HG03103 (cell line): ENCODE results near the gene RASAL1.
"Not testable (repeated sequence)": the region's sequence is repeated elsewhere in the genome, so short reads cannot be mapped to it uniquely, and the experiment has no call there.

Source experiments
- ATAC-seq: cut with Tn5 transposase; IDR thresholded peaks from one replicate; pipeline ENCODE4 v1.9.1; 2021; ENCODE audit warnings: low read depth; ENCODE audit not compliant: unreplicated experiment

RASAL1 gene

DNA sequence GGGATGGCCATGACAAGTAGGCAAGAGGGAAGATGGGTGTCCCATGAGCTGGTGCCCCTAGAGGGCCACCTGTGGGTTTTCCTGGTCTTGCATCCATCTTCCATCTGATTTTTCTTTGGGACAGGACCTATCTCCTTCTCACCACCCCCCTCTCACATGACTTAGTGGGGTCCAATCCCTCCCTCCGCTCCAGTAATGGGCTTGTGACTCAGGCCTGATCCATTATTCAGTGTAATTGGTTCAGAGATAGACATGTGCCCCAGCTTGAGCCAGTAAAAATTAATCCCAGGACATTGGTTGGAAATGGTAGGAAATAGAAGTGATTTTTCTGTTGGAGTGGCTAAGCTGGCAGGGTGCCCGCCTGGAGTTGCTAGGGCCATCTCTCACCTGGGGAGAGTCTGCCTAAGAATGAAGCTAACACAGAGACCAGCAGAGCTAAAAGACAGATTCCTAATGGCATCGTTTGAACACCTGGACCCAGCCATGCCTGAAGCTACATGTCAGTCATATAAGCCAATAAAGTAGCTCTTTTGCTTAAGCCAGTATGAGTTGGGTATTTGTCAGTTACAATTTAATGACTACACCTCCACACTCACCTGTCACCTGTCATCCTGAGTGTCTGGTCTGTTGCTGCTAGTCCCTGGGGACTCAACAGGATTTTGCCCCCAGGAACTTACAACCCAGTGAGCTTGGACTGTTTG, 14.7 kb downstream of the RASAL1 start:
- no peak for ATAC-seq

DNA sequence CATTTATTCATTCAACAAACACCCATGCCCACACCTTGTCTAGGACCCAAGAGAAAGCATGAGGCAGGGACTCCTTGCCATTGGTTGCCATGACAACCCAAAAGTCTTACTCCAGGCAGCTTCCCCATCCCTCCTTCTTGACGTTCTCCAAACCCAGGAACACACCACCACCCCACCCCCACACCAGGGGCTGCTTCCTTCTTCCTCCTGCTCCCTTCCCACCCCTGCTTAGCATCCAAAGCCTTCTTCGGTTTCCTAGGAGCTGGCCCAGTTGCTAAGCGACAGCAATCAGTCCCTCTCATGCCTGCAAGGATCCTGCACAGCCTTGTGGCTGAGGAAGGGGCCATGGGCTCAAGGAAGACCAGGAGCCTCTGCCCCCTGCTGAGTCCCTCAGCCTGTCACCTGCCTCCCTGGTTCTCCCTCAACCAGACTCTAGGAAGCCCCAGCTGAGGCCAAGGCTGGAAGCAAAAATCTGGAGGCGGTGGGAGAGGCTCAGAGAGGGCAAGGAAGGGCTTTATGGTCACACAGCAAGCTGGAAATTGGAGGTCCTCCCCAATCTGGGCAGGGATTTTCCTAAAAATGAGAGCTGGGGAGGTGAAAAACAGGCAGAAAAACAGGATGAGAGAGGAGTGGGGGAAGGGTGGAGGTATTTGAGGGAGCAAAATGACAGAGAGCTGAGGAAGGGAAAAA, 15.4 kb downstream of the RASAL1 start:
- ATAC-seq: no peak

DNA sequence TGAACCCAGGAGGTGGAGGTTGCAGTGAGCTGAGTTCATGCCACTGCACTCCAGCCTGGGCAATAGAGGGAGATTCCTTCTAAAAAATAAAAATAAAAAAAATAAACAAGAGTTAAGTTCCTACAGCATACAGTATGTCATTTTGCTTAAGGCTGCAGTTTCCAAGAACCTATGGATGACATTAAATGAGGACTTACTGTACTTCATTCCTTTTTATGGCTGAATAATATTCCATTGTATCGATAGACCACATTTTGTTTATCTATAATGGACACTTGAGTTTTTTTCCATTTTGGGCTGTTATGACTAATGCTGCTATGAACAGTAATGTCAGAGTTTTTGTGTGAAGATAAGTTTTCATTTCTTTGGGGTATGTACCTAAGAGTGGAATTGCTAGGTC, 17.4 kb downstream of the RASAL1 start:
- no peak for ATAC-seq

DNA sequence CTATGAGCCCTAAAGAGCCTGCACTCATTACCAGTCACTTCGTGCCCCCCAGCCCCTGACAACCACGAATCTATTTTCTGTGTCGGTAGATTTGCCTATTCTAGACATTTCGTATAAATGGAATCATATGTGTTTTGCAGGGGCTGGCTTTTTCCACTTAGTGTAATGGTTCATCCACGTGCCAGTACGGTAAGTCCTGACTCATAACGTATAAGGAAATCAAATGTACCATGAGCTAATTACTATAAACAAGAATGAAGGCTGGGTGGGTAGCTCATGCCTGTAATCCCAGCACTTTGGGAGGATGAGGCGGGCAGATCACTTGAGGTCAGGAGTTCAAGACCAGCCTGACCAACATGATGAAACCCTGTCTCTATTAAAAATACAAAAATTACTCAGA, 17.9 kb downstream of the RASAL1 start:
- ATAC-seq: not testable (repeated sequence)

DNA sequence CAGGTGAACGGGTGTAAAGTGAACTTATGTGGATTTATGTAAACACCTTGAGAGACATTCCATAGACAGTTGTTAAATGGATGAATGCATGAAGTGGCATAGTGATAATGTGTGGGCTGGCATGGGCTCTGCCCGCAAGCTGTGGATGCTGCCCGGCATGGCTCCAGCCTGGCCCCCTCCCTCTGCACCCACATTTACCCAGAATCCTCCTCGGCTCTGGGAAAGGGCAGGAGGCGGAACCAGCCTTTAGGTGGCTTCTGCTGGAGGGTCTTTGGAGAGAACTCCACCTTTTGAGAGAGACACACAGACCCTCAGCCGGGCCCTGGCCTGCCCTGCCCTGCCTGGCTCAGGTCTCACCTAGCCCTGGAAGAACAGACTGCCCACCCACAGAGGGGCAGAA, 18.7 kb downstream of the RASAL1 start:
- no peak for ATAC-seq

DNA sequence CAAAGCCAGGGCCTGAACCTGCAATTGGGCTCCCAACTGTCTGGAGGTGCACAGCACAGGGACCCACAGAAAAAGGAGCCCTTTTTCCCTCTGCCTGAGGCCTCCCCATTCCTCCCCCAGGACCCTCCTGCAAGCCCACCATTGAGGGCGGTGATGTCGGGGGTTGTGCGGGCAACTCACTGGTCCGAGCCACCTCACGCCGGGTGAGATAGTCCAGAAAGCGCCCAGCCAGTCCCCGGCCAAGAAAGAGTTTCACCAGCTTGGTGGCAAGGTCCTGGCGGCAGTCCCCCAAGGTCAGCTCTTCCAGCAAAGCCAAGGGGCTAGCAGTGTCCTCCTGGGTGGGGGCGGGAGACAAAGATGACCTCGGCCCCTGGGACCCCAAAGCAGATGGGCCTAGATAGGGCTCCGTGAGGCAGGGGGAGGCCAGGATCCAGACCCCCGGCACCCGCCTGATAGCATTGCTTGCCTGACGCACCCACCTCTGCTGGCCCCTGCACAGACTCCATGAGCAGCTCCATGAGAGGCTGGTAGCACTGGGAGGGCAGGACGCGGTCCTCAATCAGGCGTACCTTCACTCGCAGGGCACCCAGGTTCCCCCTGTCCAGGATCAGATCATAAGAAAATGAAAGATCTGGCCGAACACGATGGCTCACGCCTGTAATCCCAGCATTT, 20.0 kb downstream of the RASAL1 start:
- no peak for ATAC-seq

DNA sequence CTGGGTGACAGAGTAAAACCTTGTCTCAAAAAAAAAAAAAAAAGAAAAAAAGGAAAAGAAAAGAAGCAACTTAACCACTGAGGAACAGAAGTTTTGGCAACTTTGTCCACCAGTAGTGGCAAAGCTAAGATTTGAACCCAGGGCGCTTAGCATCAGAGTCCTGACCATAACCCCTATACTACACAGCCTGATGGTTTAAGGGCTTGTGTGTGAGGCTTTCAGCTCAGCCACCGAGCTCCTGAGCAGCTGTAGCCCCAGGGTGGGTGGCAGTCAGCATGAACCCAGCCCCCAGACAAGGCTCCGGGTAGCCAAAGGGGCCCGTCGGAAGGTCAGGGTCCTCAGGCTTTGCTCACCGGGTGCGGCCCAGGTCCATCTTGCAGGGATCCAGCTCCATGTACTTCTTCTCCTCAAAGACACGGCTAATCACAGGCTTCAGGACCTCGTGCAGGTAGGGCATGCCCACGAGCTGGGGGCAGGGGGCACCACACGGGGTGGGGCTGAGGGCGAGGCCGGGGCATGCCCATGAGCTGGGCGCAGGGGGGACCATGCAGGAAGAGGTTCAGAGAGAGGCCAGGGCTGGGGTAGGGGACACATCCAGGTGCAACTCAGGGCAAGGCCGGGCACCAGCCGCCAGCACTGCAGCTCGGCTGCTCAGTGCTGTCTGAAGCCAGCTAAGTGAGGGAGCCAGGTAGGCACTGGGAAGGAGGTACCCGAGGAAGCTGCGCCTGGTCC, 20.9 kb downstream of the RASAL1 start:
- ATAC-seq: no peak

DNA sequence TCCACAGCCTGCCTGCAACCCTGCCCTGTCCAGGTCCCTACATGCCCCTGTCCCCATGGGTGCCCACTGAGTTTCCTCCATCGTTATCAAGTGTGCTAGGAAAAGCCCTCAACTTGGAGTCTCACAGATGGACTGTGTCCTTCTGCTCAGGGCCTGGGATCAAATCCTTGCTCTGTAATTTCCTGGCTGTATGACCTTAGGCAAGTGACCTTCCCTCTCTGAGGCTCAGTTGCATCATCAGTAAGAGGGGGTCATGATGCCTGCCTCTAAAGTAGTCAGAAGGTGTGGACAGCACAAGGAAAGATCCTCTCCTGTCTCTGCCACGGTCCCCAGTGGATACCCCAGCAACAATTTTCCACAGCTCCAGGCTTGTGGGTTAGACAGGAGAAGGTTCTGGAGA, 22.2 kb downstream of the RASAL1 start:
- ATAC-seq: no peak

DNA sequence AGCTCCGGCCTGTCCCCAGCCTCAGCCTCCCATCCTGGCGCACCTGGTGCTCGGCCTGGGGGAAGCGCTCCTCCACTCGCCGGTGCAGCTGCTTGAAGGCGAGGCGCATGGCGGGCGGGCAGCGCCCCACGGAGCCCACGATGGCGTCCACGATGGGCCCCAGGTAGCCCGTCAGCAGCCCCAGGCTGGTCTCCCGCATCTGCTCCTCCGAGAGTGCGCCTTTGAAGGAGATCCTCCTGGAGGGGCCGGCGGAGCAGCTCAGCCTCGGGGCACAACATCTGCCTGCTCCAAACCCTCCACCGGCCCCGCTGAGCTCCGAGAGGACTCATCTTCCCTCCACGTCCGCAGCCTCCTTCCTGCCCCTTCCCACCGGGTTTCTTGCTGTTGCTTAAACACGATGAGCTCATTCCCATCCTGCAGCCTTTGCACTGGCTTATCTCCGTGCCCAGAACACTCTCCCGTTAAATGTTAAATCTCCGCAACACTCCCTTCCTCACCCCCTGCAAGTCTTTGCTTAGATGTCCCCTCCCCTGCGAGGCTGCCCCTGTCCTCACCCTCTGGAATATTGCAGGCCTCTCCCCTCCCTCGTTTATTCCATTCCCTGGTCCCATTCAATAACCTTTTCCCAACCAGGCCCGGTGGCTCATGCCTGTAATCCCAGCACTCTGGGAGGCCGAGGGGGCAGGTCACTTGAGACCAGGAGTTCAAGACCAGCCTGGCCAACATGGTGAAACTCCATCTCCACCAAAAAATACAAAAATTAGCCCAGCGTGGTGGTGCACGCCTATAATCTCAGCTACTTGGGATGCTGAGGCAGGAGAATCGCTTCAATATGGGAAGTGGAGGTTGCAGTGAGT, 23.3 kb downstream of the RASAL1 start:
- no peak for ATAC-seq

DNA sequence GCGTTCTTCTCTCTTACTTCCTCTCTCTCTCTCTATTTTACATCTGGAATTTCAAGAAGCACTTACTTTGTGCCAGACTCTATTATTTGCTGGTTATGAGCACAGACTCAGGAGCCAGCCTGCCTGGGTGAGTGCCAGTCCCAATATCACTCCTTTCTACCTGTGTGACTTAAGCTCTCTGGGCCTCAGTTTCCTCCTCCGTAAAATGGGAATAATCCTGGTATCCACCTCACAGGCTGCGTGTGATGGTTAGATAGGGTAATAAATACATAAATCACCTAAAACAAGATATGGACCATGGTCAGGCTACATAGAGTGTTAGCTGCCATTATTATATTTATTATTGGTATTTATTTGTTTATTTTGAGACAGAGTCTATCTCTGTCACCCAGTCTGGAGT, 24.3 kb downstream of the RASAL1 start:
- ATAC-seq: no peak

DNA sequence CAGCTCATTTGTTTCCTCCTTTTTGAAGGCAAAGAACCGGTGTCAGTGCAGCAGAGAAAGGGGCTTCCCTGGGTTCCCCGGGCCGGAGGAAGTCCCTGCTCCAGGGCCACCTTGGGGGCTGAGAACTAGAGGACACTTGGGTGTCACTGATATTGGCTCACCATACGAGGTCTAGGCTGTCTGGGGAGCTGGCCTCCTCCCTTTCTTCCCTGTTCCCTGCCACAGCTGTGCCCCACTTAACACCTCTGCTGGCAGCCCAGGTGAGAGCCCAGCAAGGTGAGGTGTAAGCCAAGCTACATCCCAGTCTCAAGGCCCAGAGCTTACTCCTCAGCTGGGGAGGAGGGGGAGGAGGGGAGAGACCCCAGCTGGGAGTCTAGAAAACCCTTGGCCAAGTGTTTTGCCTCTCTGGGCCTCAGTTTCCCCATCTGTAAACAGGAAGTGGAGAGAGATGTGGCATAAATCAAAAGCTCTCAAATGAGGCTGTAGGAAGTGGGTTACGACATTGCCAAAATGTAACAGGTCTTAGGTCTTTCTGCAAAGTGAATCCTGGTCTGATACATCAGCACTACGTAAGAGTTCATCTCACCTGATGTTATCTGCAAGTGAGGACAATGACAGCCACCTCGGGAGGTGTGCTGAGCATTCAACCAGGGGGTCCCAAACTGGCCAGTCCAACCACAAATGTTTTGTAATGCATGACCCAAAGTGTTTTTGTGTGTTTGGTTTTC, 25.5 kb downstream of the RASAL1 start:
- ATAC-seq: no peak

DNA sequence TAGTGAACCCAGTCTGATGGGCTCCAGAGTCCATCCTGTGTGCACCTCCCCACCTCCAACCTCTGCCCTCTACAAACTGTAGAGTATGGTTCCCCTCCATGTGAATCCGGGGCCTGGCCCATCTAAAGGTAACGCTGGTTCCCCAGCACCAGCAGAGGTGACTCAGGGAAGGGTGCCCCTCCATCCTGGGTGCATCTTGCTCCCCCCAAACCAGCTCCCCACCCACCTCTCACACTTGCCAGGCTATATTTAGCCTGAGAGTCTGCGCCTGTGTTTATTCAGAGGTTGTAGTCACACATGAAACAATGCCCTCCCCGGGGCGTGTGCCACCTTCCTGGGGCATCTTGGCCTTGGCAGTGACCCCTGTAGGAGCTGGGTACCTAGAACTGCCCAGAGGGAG, 26.2 kb downstream of the RASAL1 start:
- no peak for ATAC-seq

DNA sequence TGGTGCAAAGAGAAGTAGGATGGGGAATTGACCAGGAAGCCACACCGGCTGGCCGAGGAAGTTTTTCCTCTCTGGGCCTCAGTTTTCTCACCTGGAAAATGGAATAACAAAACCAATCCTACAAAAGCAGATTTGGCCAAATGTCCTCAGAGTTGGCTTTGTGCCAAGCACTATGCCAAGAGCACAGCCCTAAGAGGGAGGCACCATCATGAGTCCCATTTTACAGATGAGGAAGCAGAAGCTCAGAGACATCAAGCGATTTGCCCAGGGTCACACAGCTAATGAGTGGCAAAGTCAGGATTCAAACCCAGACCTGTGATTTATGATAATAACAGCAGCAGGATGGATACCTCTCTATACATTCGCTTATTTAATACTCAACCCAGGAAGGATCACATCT, 27.3 kb downstream of the RASAL1 start:
- ATAC-seq: no peak

DNA sequence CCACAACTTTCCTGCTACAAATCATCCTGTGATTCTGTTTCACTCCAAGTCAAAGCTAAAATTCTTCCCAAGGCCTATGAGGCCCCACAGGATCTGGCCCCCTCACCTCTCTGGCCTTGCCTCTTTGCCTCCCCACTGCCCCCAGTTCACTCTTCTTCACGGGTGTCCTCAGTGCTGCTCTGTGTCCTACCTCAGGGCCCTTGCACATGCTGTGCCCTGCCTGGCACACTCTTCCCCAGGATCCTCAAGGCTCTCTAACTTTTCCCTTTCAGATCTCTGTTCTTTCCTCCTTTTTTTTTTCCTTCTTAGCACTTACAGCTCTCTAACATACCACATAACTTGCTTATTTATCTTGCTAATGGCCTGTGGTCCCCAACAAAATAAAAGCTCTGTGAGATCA, 29.2 kb downstream of the RASAL1 start:
- no peak for ATAC-seq

DNA sequence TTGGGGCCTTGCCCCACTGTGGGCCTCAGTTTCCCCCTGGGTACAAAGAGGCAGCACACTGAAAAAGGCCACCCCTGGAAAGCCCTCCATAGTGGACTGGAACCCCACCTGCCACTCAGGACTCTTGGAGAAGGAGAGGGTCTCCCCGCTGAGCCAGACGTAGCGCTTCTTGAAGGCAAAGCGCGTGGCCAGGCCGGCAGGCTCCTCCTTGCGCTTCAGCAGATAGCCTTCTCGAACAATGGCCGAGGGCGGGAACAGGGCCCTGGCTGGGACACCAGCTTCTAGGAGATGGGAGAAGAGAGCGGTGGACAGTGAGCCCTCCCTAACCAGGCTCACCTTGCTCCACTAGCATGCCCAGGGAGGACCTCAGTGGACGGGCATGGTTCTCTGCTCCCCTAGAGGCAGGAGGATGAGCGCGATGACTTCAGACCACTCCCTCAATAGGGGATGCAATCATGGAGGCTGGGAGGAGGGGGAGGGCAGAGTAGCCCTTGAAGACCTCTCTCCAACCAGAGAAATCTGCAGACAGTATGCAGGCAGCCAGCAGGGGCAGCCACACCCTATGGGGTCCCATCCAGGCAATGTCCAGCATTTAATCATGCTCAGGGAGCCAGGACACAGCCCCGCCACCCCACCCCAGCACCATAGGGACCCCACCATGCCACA, 29.8 kb downstream of the RASAL1 start:
- no peak for ATAC-seq

DNA sequence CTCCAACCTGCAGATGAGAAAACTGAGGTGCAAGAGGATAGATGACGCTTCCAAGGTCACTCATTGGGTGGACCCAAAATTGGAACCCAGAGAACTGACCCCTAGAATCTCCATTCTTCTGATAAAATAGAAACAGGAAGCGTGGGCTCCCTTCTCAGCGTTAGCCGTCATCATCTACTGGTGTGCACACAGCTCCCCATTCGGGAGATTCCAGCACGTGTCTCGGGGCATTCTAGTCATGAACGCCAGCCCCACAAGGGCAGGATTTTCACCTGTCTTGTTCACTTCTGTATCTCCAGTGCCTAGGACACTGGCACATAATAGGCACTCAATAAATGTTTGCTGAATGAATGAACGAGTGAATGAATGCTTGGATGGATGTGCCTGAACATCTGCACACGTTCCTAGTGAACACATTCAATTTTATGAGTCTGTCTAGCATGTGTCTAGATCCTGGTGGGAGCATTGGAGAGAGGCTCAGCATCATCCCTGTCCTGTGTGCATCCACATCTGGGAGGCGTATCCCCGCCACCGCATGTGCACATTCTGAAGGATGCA, 30.5 kb downstream of the RASAL1 start:
- no peak for ATAC-seq

DNA sequence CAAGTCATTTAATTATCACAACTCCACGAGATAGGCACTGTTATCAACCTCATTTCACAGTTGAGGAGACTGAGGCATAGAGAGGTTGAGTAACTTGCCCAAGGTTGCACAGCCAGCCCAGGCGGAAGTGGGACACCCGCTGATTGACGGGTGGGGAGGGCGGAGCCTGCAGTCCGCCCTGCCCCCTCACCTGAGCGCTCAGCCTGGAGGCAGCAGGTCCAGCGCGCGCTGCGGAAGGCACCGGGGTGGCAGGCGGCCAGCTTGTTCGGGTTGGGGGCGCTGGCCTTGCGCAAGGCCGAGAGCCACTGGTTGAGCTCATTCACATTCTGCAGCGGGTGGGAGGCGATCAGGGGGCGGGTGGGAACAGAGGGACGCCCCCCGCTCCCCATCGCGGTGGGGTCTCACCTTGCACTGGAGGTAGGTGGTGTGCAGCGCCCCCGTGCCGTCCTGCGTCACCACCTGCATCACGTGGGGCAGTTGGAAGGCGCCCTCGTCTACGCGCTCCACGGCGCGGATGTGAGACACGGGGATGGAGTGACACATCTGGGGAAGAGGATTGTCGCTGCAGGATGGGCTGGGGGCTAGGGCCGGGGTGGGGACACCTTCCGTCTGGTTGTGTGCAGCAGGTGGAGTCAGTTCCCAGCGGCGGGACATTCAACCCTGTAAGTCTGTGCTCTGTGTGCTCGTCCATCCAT, 31.7 kb downstream of the RASAL1 start:
- ATAC-seq: no peak

DNA sequence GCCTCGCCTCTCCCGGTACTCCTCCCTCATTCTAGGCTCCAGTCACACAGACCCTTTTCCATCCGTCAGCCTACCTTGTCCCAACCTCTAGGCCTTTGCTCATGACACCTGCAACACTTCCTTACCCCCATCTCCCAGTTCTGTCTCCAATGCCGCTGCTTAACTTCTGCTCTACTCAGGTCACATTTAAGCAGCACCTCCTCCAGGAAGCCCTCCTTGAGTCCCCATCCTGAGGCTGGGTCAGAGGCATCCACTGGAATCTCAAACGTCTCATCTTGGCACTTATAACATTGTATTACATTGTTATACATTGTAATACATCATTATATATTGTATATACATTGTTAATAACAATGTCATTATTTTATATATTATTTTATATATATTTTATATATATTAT, 32.8 kb downstream of the RASAL1 start:
- ATAC-seq: no peak
